ENCODE measurements around the gene SLC38A4.
"Not testable (repeated sequence)": the region's sequence is repeated elsewhere in the genome, so short reads cannot be mapped to it uniquely, and the experiment has no call there.

Gene SLC38A4

GRCh38 chr12:46825591-46826414 is at the start of gene SLC38A4:
SLC38A4 (minus strand) TSS chr12:46825997; CDS start chr12:46793071, 32,926 bp downstream.
- no peak for DNase-seq
- Mint-ChIP-seq H3K9me3 (no peaks in the 10 kb centered on the region), H3K27ac (no peak within 1 kb of the TSS), H3K36me3 (ENCODE audit: low read depth) (no peaks in the 10 kb centered on the region), H3K4me3 (no peak within 1 kb of the TSS), H3K4me1 (ENCODE audit: low read depth) (peaks cover 2% of the 10 kb centered on the region), H3K27me3 (peaks cover 81% of the 10 kb centered on the region)

- H3K27ac Mint-ChIP-seq: no peak overlapping the region
- H3K4me3 Mint-ChIP-seq: no peak overlapping the region
- no peak for DNase-seq
- no peaks in the 10 kb centered on the region for H3K36me3 Mint-ChIP-seq (ENCODE audit: low read depth)
- no peaks in the 10 kb centered on the region for H3K4me1 Mint-ChIP-seq (ENCODE audit: low read depth)
- peaks cover 48% of the 10 kb centered on the region for H3K27me3 Mint-ChIP-seq
- H3K9me3 Mint-ChIP-seq: peaks cover 11% of the 10 kb centered on the region
Measured at GRCh38 chr12:46875095-46875494, 49.3 kb upstream of the SLC38A4 start.

- Mint-ChIP-seq H3K36me3 (ENCODE audit: low read depth) (no peaks in the 10 kb centered on the region), H3K27ac (no peak overlapping the region), H3K4me1 (ENCODE audit: low read depth) (no peaks in the 10 kb centered on the region), H3K27me3 (peaks cover 44% of the 10 kb centered on the region), H3K4me3 (no peak overlapping the region), H3K9me3 (peaks cover 11% of the 10 kb centered on the region)
- no peak for DNase-seq
Measured at GRCh38 chr12:46874642-46875041, 48.8 kb upstream of the SLC38A4 start.

- Mint-ChIP-seq H3K27ac (no peak overlapping the region), H3K36me3 (ENCODE audit: low read depth) (no peaks in the 10 kb centered on the region), H3K9me3 (peaks cover 8% of the 10 kb centered on the region), H3K4me3 (no peak overlapping the region), H3K4me1 (ENCODE audit: low read depth) (no peaks in the 10 kb centered on the region), H3K27me3 (peaks cover 26% of the 10 kb centered on the region)
- no peak for DNase-seq
Measured at GRCh38 chr12:46872135-46872534, 46.3 kb upstream of the SLC38A4 start.

- H3K27me3 Mint-ChIP-seq: no peaks in the 10 kb centered on the region
- no peaks in the 10 kb centered on the region for H3K4me1 Mint-ChIP-seq (ENCODE audit: low read depth)
- H3K27ac Mint-ChIP-seq: no peak overlapping the region
- H3K4me3 Mint-ChIP-seq: no peak overlapping the region
- H3K36me3 Mint-ChIP-seq (ENCODE audit: low read depth): no peaks in the 10 kb centered on the region
- DNase-seq: no peak
- H3K9me3 Mint-ChIP-seq: peaks cover 9% of the 10 kb centered on the region
Measured at GRCh38 chr12:46865311-46865710, 39.5 kb upstream of the SLC38A4 start.

DNA sequence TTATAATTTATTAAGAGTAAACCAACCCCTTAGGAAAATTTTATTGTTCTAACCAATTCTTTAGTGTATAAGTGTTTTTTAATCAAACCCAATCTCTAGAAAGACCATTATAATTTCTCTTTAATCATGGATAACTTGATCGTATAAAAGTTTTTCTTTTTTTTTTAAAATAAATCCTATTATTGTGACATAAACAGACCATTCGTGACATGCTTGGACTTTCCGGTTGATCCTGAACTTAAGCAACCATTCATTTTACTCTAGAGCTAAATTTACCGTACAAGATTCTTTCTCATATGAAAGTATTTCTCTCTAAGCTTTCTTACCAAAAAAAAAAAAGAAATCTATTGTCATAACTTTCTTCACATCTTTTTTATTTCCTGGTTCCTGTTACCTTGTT is 32.6 kb upstream of the SLC38A4 start:
- H3K27ac Mint-ChIP-seq: no peak overlapping the region
- H3K27me3 Mint-ChIP-seq: no peaks in the 10 kb centered on the region
- H3K4me3 Mint-ChIP-seq: no peak overlapping the region
- peaks cover 20% of the 10 kb centered on the region for H3K9me3 Mint-ChIP-seq
- H3K4me1 Mint-ChIP-seq (ENCODE audit: low read depth): no peaks in the 10 kb centered on the region
- no peaks in the 10 kb centered on the region for H3K36me3 Mint-ChIP-seq (ENCODE audit: low read depth)
- no peak for DNase-seq

DNA sequence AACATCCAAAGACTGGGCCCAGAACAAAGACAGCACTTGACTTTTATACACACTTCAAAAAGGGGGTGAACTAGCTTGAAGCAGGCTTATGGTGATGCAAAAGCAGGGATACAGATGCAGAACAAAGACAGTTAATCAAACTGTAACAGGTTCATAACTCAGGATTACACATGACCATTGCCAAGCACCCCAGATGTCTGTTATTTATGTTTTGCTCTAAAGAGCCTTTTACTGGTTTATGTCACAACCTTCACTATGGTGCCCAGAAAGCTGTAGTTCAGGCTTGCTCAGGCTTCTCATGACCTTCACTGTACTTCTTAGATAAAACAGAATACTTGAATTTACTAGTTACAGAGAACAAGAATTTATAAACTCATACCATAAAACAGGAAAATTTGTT is 31.7 kb upstream of the SLC38A4 start:
- Mint-ChIP-seq H3K27me3 (no peaks in the 10 kb centered on the region), H3K27ac (no peak overlapping the region), H3K4me3 (no peak overlapping the region), H3K4me1 (ENCODE audit: low read depth) (no peaks in the 10 kb centered on the region), H3K9me3 (peaks cover 20% of the 10 kb centered on the region), H3K36me3 (ENCODE audit: low read depth) (no peaks in the 10 kb centered on the region)
- DNase-seq: no peak

GRCh38 chr12:46855760-46856159 is 30.0 kb upstream of the SLC38A4 start:
- peaks cover 20% of the 10 kb centered on the region for H3K9me3 Mint-ChIP-seq
- H3K36me3 Mint-ChIP-seq (ENCODE audit: low read depth): no peaks in the 10 kb centered on the region
- H3K27ac Mint-ChIP-seq: no peak overlapping the region
- no peak for DNase-seq
- no peaks in the 10 kb centered on the region for H3K4me1 Mint-ChIP-seq (ENCODE audit: low read depth)
- peaks cover 9% of the 10 kb centered on the region for H3K27me3 Mint-ChIP-seq
- no peak overlapping the region for H3K4me3 Mint-ChIP-seq

- H3K4me3 Mint-ChIP-seq; H3K36me3 Mint-ChIP-seq (ENCODE audit: low read depth); H3K27ac Mint-ChIP-seq; DNase-seq; H3K4me1 Mint-ChIP-seq (ENCODE audit: low read depth): not testable (repeated sequence)
- Mint-ChIP-seq H3K9me3 (peaks cover 20% of the 10 kb centered on the region), H3K27me3 (peaks cover 20% of the 10 kb centered on the region)
Measured at GRCh38 chr12:46854188-46854587, 28.4 kb upstream of the SLC38A4 start.

DNA sequence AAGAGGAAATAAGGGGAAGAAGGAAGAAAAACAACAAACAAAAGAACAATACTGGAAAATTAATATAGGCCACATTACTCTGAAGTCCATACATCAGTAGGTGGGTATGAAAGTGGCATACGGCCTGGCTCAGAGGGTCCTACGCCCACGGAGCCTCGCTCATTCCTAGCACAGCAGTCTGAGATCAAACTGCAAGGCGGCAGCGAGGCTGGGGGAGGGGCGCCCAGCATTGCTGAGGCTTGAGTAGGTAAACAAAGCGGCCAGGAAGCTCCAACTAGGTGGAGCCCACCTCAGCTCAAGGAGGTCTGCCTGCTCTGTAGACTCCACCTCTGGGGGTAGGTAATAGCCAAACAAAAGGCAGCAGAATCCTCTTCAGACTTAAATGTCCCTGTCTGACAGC is 23.0 kb upstream of the SLC38A4 start:
- DNase-seq; H3K9me3 Mint-ChIP-seq; H3K4me3 Mint-ChIP-seq; H3K4me1 Mint-ChIP-seq (ENCODE audit: low read depth); H3K27ac Mint-ChIP-seq; H3K36me3 Mint-ChIP-seq (ENCODE audit: low read depth): not testable (repeated sequence)
- peaks cover 50% of the 10 kb centered on the region for H3K27me3 Mint-ChIP-seq

- no peaks in the 10 kb centered on the region for H3K36me3 Mint-ChIP-seq (ENCODE audit: low read depth)
- no peak overlapping the region for H3K4me3 Mint-ChIP-seq
- DNase-seq: no peak
- peaks cover 55% of the 10 kb centered on the region for H3K27me3 Mint-ChIP-seq
- no peak overlapping the region for H3K27ac Mint-ChIP-seq
- no peaks in the 10 kb centered on the region for H3K4me1 Mint-ChIP-seq (ENCODE audit: low read depth)
- H3K9me3 Mint-ChIP-seq: peaks cover 3% of the 10 kb centered on the region
Measured at GRCh38 chr12:46847001-46847400, 21.2 kb upstream of the SLC38A4 start.

DNA sequence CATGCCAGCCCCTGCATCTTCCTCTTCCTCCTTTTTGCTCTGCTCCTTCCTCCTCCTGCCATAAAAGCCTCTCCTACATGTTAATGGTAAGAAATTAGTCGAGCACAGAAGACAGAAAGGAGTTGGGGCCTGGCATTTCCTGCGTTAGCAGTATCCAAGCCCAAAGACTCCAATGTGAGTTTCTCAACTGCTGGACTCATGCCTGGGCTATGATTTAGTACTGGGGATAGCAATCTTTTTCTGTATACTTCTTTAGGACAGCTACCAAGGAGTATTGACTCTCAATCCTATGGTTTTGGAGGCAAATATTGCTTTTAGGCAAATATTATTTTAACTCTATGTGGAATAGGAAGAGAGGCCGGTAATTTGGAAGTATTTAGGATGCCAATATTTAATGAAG is 18.0 kb upstream of the SLC38A4 start:
- H3K27me3 Mint-ChIP-seq: peaks cover 39% of the 10 kb centered on the region
- H3K27ac Mint-ChIP-seq: no peak overlapping the region

DNA sequence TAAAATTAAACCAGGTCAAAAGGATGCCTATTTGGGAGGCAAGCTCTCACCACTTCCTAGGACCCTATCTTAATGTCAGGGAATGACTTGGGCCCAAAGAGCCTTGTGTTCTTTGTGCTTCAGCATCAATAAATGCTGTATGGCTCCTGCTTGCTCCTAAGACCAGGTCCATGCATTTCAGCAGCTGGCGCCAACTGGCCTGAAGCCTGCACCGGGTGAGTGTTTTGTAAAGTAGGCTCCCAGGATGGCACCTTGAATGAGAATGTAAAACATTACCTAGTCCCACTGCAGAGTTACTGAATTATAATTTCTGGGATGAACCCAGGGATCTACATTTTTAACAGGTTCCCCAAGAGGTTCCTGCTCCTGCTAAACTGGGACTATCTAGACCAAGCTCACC is 16.1 kb upstream of the SLC38A4 start:
- H3K9me3 Mint-ChIP-seq: no peaks in the 10 kb centered on the region
- no peak overlapping the region for H3K4me3 Mint-ChIP-seq
- no peaks in the 10 kb centered on the region for H3K4me1 Mint-ChIP-seq (ENCODE audit: low read depth)
- DNase-seq: no peak
- H3K36me3 Mint-ChIP-seq (ENCODE audit: low read depth): no peaks in the 10 kb centered on the region
- H3K27ac Mint-ChIP-seq: no peak overlapping the region
- H3K27me3 Mint-ChIP-seq: peaks cover 37% of the 10 kb centered on the region

More for the DNA sequence above, 18.0 kb upstream of the SLC38A4 start:
- H3K4me3 Mint-ChIP-seq: no peak overlapping the region
- no peak for DNase-seq
- peaks cover 3% of the 10 kb centered on the region for H3K9me3 Mint-ChIP-seq
- no peaks in the 10 kb centered on the region for H3K36me3 Mint-ChIP-seq (ENCODE audit: low read depth)
- H3K4me1 Mint-ChIP-seq (ENCODE audit: low read depth): no peaks in the 10 kb centered on the region

DNA sequence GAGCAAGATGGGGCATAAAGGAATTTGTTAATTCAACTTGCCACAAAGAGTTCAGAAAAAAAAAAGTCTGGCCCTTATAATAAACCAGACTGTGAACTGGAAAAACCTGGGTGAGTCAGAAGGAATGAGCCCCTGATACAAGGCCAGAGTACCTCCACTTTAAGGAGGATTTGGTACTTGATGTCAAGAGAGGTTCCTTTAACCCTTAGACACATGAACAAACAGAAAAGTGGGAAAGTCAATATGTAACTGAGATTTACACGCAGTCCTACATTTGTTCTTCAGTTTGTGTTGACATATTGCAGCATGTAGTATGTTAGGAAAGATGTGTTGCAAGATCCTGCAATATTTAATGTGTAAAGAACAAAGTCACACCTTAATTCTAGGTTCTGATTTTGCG is 14.2 kb upstream of the SLC38A4 start:
- Mint-ChIP-seq H3K9me3 (no peaks in the 10 kb centered on the region), H3K4me1 (ENCODE audit: low read depth) (no peaks in the 10 kb centered on the region), H3K4me3 (no peak overlapping the region), H3K27ac (no peak overlapping the region), H3K36me3 (ENCODE audit: low read depth) (no peaks in the 10 kb centered on the region), H3K27me3 (peaks cover 31% of the 10 kb centered on the region)
- DNase-seq: no peak

GRCh38 chr12:46839232-46839631 is 13.4 kb upstream of the SLC38A4 start:
- H3K4me1 Mint-ChIP-seq (ENCODE audit: low read depth): no peaks in the 10 kb centered on the region
- H3K27ac Mint-ChIP-seq: no peak overlapping the region
- DNase-seq: no peak
- no peaks in the 10 kb centered on the region for H3K36me3 Mint-ChIP-seq (ENCODE audit: low read depth)
- peaks cover 36% of the 10 kb centered on the region for H3K27me3 Mint-ChIP-seq
- no peak overlapping the region for H3K4me3 Mint-ChIP-seq
- no peaks in the 10 kb centered on the region for H3K9me3 Mint-ChIP-seq

All from activated T-cell treated with anti-CD3 and anti-CD28 coated beads, Interleukin-2, amount 50 U/mL, for 24 hours (primary cell).